ENCODE data around the gene ZNF780A. TPM values are rescaled to one million over a fixed set of nuclear protein-coding genes. Genes with fewer than 3 reads are reported as not detected.
"Not testable (repeated sequence)": the region's sequence is repeated elsewhere in the genome, so short reads cannot be mapped to it uniquely, and the experiment has no call there.

The ZNF780A gene
- total RNA-seq, 2 experiments from 2014 or later: 7.8 to 18.3 TPM

DNA sequence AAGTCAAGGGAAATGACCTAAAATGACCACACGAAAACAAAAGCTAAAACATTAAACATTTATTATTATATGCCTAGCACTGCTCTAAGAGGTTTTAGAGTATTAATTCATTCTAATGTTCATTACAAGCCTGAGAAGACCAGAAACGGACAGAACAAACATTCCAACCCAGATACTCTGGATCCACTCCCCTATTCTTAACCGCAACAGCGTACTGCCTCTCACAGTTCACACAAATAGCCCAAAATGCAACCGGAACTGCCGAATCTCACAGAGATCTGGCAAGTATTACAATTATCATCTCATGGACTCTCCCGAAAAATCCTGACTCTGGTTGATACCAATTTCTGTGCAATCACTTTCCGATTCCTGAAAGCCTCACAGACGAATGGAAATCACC is 36.1 kb downstream of the ZNF780A start:
- ChIA-PET CTCF (ENCODE audit: unreplicated experiment) (no interaction called here), POLR2A (interaction anchor here (0.6 to 1.1 kb wide), 3 partner anchors 97 to 1030 kb away, joined by 3 to 4 read pairs (median 3); no protein-coding TSS in a partner anchor)
- H3K4me1 ChIP-seq (ENCODE audit: insufficient read depth, low read length, poor library complexity, severe bottlenecking): peaks cover 22% of the 10 kb centered on the region
- no peak for DNase-seq (ENCODE audit: low spot score)
- H3K9me2 ChIP-seq (ENCODE audit: insufficient read depth, low read length): no peaks in the 10 kb centered on the region
- H2AFZ ChIP-seq (ENCODE audit: low read length): no peak overlapping the region
- H3K4me2 ChIP-seq (ENCODE audit: low read length): peak overlapping the region; percentile 80
- peaks cover 4% of the 10 kb centered on the region; the same call in 1 of the 2 replicates for H3K36me3 ChIP-seq (ENCODE audit: insufficient read depth, low read length)
- H3K79me2 ChIP-seq (ENCODE audit: insufficient read depth, low read depth, low read length): peaks cover 3% of the 10 kb centered on the region; the same call in 1 of the 2 replicates
- intact Hi-C loops (cut with micrococcal nuclease; ENCODE audit: unreplicated experiment): no loop called here
- H3K4me3 ChIP-seq (ENCODE audit: low read depth, low read length, poor library complexity, severe bottlenecking): peak overlapping the region; percentile 73
- H3K27ac ChIP-seq (ENCODE audit: low read depth, low read length, poor library complexity, severe bottlenecking): no peak overlapping the region
- no TSS peak for BruUV-seq (replicated peaks)
- H4K20me1 ChIP-seq (ENCODE audit: insufficient read depth, low read length): no peaks in the 10 kb centered on the region
- TF ChIP-seq CTCF (conservative IDR thresholded peaks at IDR 0.05; ENCODE audit: low read length): no peak
- H3K9me3 ChIP-seq (ENCODE audit: low read length): peaks cover 29% of the 10 kb centered on the region

DNA sequence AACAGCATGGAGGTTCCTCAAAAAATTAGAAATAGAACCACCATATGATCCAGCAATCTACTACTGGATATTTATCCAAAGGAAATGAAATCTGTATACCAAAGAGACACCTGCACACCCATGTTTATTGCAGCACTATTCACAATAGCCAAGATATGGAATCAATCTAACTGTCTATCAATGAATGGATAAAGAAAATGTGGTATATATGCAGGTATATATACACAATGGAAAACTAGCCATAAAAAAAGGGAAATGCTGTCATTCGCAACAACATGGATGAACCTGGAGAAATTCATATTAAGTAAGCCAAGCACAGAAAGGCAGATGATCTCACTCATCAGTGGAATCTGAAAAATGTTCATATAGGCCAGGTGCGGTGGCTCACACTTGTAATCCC is 37.3 kb downstream of the ZNF780A start:
- Histone ChIP-seq H4K20me1 (ENCODE audit: insufficient read depth, low read length) (no peaks in the 10 kb centered on the region), H3K4me3 (ENCODE audit: low read depth, low read length, poor library complexity, severe bottlenecking) (no peak overlapping the region), H3K79me2 (ENCODE audit: insufficient read depth, low read depth, low read length) (peaks cover 3% of the 10 kb centered on the region; the same call in 1 of the 2 replicates), H3K4me2 (ENCODE audit: low read length) (0 out of 2 replicates have a peak overlapping the region, but pooled peaks have one; percentile 3), H3K27ac (ENCODE audit: low read depth, low read length, poor library complexity, severe bottlenecking) (no peak overlapping the region), H2AFZ (ENCODE audit: low read length) (no peak overlapping the region), H3K4me1 (ENCODE audit: insufficient read depth, low read length, poor library complexity, severe bottlenecking) (peaks cover 22% of the 10 kb centered on the region), H3K9me2 (ENCODE audit: insufficient read depth, low read length) (no peaks in the 10 kb centered on the region), H3K9me3 (ENCODE audit: low read length) (peaks cover 19% of the 10 kb centered on the region; the same call in 1 of the 2 replicates), H3K36me3 (ENCODE audit: insufficient read depth, low read length) (peaks cover 13% of the 10 kb centered on the region; the same call in 1 of the 2 replicates)
- CTCF ChIA-PET (ENCODE audit: unreplicated experiment): no interaction called here
- no peak for DNase-seq (ENCODE audit: low spot score)
- TF ChIP-seq CTCF (conservative IDR thresholded peaks at IDR 0.05; ENCODE audit: low read length) (no peak), EZH2phosphoT487 (IDR thresholded peaks at IDR 0.05; ENCODE audit: borderline replicate concordance, low read depth, low read length) (no peak)
- BruUV-seq (replicated peaks): no TSS peak
- intact Hi-C loops (cut with micrococcal nuclease; ENCODE audit: unreplicated experiment): no loop called here
- POLR2A ChIA-PET: no interaction called here

DNA sequence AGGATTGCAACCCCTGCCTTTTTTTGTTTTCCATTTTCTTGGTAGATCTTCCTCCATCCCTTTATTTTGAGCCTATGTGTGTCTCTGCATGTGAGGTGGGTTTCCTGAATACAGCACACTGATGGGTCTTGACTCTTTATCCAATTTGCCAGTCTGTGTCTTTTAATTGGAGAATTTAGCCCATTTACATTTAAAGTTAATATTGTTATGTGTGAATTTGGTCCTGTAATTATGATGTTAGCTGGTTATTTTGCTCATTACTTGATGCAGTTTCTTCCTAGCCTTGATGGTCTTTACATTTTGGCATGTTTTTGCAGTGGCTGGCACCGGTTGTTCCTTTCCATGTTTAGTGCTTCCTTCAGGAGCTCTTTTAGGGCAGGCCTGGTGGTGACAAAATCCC is 49.0 kb downstream of the ZNF780A start:
- H3K4me2 ChIP-seq (ENCODE audit: low read length); H2AFZ ChIP-seq (ENCODE audit: low read length); H3K4me1 ChIP-seq (ENCODE audit: insufficient read depth, low read length, poor library complexity, severe bottlenecking); CTCF ChIA-PET (ENCODE audit: unreplicated experiment); H3K9me3 ChIP-seq (ENCODE audit: low read length); H3K27ac ChIP-seq (ENCODE audit: low read depth, low read length, poor library complexity, severe bottlenecking); POLR2A ChIA-PET; BruUV-seq (replicated peaks); H3K79me2 ChIP-seq (ENCODE audit: insufficient read depth, low read depth, low read length); H3K9me2 ChIP-seq (ENCODE audit: insufficient read depth, low read length); DNase-seq (ENCODE audit: low spot score); intact Hi-C loops (cut with micrococcal nuclease; ENCODE audit: unreplicated experiment); H4K20me1 ChIP-seq (ENCODE audit: insufficient read depth, low read length); H3K4me3 ChIP-seq (ENCODE audit: low read depth, low read length, poor library complexity, severe bottlenecking): not testable (repeated sequence)
- peaks cover 33% of the 10 kb centered on the region for H3K36me3 ChIP-seq (ENCODE audit: insufficient read depth, low read length)

GRCh38 chr19:40038047-40038446 is 52.7 kb downstream of the ZNF780A start:
- BruUV-seq (replicated peaks); POLR2A ChIA-PET; CTCF ChIA-PET (ENCODE audit: unreplicated experiment); H3K4me2 ChIP-seq (ENCODE audit: low read length); H3K9me2 ChIP-seq (ENCODE audit: insufficient read depth, low read length); H3K27ac ChIP-seq (ENCODE audit: low read depth, low read length, poor library complexity, severe bottlenecking); DNase-seq (ENCODE audit: low spot score); H2AFZ ChIP-seq (ENCODE audit: low read length); H4K20me1 ChIP-seq (ENCODE audit: insufficient read depth, low read length); intact Hi-C loops (cut with micrococcal nuclease; ENCODE audit: unreplicated experiment); H3K79me2 ChIP-seq (ENCODE audit: insufficient read depth, low read depth, low read length); H3K4me3 ChIP-seq (ENCODE audit: low read depth, low read length, poor library complexity, severe bottlenecking); H3K4me1 ChIP-seq (ENCODE audit: insufficient read depth, low read length, poor library complexity, severe bottlenecking): not testable (repeated sequence)
- H3K36me3 ChIP-seq (ENCODE audit: insufficient read depth, low read length): peaks cover 15% of the 10 kb centered on the region
- peaks cover 31% of the 10 kb centered on the region for H3K9me3 ChIP-seq (ENCODE audit: low read length)
